ENCODE measurements around the gene PFDN4. TPM values are rescaled to one million over a fixed set of nuclear protein-coding genes. Genes with fewer than 3 reads are reported as not detected.

The PFDN4 gene
- total and polyA plus RNA-seq, 2 donors (not counting 1 experiment from before 2014, with no cell fraction given): 9.1 to 16.8 TPM

DNA sequence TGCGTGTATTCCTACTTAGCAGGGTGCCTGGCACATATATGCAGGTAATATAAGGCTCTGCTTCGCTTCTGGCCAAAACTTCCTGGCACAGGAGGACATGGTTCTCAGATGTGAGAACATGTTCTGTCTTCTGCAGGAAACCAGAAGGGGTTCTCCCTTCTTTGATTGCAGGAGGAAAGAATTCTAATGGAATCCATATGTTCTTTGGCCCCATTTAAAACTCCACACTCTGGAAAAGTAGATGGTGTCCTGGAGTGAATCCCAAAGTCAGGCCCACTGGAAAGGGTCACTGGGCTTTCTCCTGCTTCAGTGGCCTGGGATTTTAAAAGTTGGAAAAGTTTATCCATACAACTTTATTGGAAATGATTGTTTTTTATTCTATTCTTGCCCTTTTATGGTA is 17.7 kb upstream of the PFDN4 start:
- no peak overlapping the region for H3K4me2 ChIP-seq (replicated peaks; ENCODE audit: low read depth, low read length, poor library complexity, severe bottlenecking)
- H4K20me1 ChIP-seq (ENCODE audit: control insufficient read depth, insufficient read depth, low read length, poor library complexity, severe bottlenecking): no peaks in the 10 kb centered on the region
- WGBS (ENCODE audit: insufficient coverage): 95% methylated on average over 2 of the region's 2 CpGs
- POLR2A ChIA-PET: no interaction called here
- H3K79me2 ChIP-seq (ENCODE audit: control insufficient read depth, insufficient read depth, low read length): no peaks in the 10 kb centered on the region
- H3K27ac Mint-ChIP-seq: no peak overlapping the region
- H3K4me1 ChIP-seq (ENCODE audit: control insufficient read depth in 2 of 2, insufficient read depth in 2 of 2, low read length in 2 of 2): no peaks in the 10 kb centered on the region
- no peak overlapping the region for H3K4me3 Mint-ChIP-seq
- CTCF ChIA-PET: no interaction called here
- H3K27me3 Mint-ChIP-seq: peaks cover 21% of the 10 kb centered on the region
- no peak overlapping the region for H3K9ac ChIP-seq (ENCODE audit: low read length)
- H3K4me3 ChIP-seq (ENCODE audit: control extremely low read depth in 1 of 5, extremely low read depth in 1 of 5, insufficient read depth in 1 of 5, low read depth in 2 of 5, low read length in 4 of 5): no peak overlapping the region
- intact Hi-C loops (cut with micrococcal nuclease): no loop called here
- no peak overlapping the region for H2AFZ ChIP-seq (ENCODE audit: insufficient read depth, low read depth, low read length, poor library complexity, severe bottlenecking)
- no peaks in the 10 kb centered on the region for H3K36me3 ChIP-seq (replicated peaks in 1 of 2; ENCODE audit: control extremely low read depth in 1 of 2, control insufficient read depth in 1 of 2, extremely low read depth in 1 of 2, insufficient read depth in 2 of 2, low read length in 1 of 2)
- peaks cover 0 to 4% (median 2%) of the 10 kb centered on the region in 4 experiments for H3K27me3 ChIP-seq (replicated peaks in 1 of 4; ENCODE audit: control extremely low read depth in 1 of 4, control insufficient read depth in 3 of 4, insufficient read depth in 4 of 4, low read length in 3 of 4)
- H3K4me1 Mint-ChIP-seq: no peaks in the 10 kb centered on the region
- ATAC-seq (ENCODE audit: low read depth) (no peak), DNase-seq (no peak)
- no peak overlapping the region for H3K27ac ChIP-seq (ENCODE audit: low read length in 2 of 2)
- H3K9me3 Mint-ChIP-seq (ENCODE audit: insufficient read depth): no peaks in the 10 kb centered on the region
- no peaks in the 10 kb centered on the region for H3K9me3 ChIP-seq (ENCODE audit: control extremely low read depth in 1 of 3, control insufficient read depth in 2 of 3, insufficient read depth in 1 of 3, low read length in 2 of 3)
- no peak for TF ChIP-seq CTCF (IDR thresholded peaks at IDR 0.05)
- no peak for TF ChIP-seq EZH2 (IDR thresholded peaks at IDR 0.05; ENCODE audit: borderline replicate concordance, insufficient read depth, low read depth, low read length, poor library complexity, severe bottlenecking)

GRCh38 chr20:54193817-54194216 is 14.1 kb upstream of the PFDN4 start:
- Mint-ChIP-seq H3K4me1 (peaks cover 10% of the 10 kb centered on the region), H3K9me3 (ENCODE audit: insufficient read depth) (no peaks in the 10 kb centered on the region), H3K27me3 (peaks cover 14% of the 10 kb centered on the region), H3K4me3 (no peak overlapping the region), H3K27ac (no peak overlapping the region)
- H3K9ac ChIP-seq (ENCODE audit: low read length): no peak overlapping the region
- peaks cover 0 to 8% of the 10 kb centered on the region in 2 donors for H3K4me1 ChIP-seq (ENCODE audit: control insufficient read depth in 2 of 2, insufficient read depth in 2 of 2, low read length in 2 of 2)
- H3K27ac ChIP-seq (ENCODE audit: low read length in 2 of 2): no peak overlapping the region
- ChIA-PET CTCF (no interaction called here), POLR2A (no interaction called here)
- ATAC-seq (ENCODE audit: low read depth) (no peak), DNase-seq (no peak)
- no peaks in the 10 kb centered on the region for H3K9me3 ChIP-seq (ENCODE audit: control extremely low read depth in 1 of 3, control insufficient read depth in 2 of 3, insufficient read depth in 1 of 3, low read length in 2 of 3)
- 100% methylated on average over 1 of the region's 5 CpGs for WGBS (ENCODE audit: insufficient coverage)
- H3K79me2 ChIP-seq (ENCODE audit: control insufficient read depth, insufficient read depth, low read length): no peaks in the 10 kb centered on the region
- H3K36me3 ChIP-seq (replicated peaks in 1 of 2; ENCODE audit: control extremely low read depth in 1 of 2, control insufficient read depth in 1 of 2, extremely low read depth in 1 of 2, insufficient read depth in 2 of 2, low read length in 1 of 2): no peaks in the 10 kb centered on the region
- no peak for TF ChIP-seq CTCF (IDR thresholded peaks at IDR 0.05)
- TF ChIP-seq EZH2 (IDR thresholded peaks at IDR 0.05; ENCODE audit: borderline replicate concordance, insufficient read depth, low read depth, low read length, poor library complexity, severe bottlenecking): no peak
- no peak overlapping the region for H2AFZ ChIP-seq (ENCODE audit: insufficient read depth, low read depth, low read length, poor library complexity, severe bottlenecking)
- H4K20me1 ChIP-seq (ENCODE audit: control insufficient read depth, insufficient read depth, low read length, poor library complexity, severe bottlenecking): no peaks in the 10 kb centered on the region
- no peaks in the 10 kb centered on the region for H3K27me3 ChIP-seq (replicated peaks in 1 of 4; ENCODE audit: control extremely low read depth in 1 of 4, control insufficient read depth in 3 of 4, insufficient read depth in 4 of 4, low read length in 3 of 4)
- no peak overlapping the region for H3K4me3 ChIP-seq (ENCODE audit: control extremely low read depth in 1 of 5, extremely low read depth in 1 of 5, insufficient read depth in 1 of 5, low read depth in 2 of 5, low read length in 4 of 5)
- no peak overlapping the region for H3K4me2 ChIP-seq (replicated peaks; ENCODE audit: low read depth, low read length, poor library complexity, severe bottlenecking)
- intact Hi-C loops (cut with micrococcal nuclease): no loop called here
